Right lobe of liver (tissue), 4 donors: ENCODE data around the gene ZSCAN21.

Source experiments
- CTCF ChIP-seq, 4 donors: fragments of 200-600 bp in 3 of 4; fragments of 450-650 bp in 1 of 4; IDR thresholded peaks; one replicate each; pipeline versions ENCODE4 v1.5.1 to v1.8.0; 2016 to 2022; ENCODE audit warnings: antibody characterized with exemption in 4 of 4, mild to moderate bottlenecking in 2 of 4
- POLR2A ChIP-seq: fragments of 450-650 bp; IDR thresholded peaks from one replicate; pipeline ENCODE4 v1.6.1; 2017; ENCODE audit warnings: antibody characterized with exemption, mild to moderate bottlenecking
- donor health status: DM: no; HTN: no; CAD: no.
- donor health status: DM: no; HTN: no; CAD: no.
- donor health status: DM: no; HTN: yes; CAD: no.

GRCh38 chr7:100093498-100093897, 43.9 kb downstream of the ZSCAN21 start:
- no peak for TF ChIP-seq CTCF (IDR thresholded peaks at IDR 0.05)
- no peak for TF ChIP-seq POLR2A
